Measurements from ENCODE around the gene RHBDF2.

RHBDF2 gene

DNA sequence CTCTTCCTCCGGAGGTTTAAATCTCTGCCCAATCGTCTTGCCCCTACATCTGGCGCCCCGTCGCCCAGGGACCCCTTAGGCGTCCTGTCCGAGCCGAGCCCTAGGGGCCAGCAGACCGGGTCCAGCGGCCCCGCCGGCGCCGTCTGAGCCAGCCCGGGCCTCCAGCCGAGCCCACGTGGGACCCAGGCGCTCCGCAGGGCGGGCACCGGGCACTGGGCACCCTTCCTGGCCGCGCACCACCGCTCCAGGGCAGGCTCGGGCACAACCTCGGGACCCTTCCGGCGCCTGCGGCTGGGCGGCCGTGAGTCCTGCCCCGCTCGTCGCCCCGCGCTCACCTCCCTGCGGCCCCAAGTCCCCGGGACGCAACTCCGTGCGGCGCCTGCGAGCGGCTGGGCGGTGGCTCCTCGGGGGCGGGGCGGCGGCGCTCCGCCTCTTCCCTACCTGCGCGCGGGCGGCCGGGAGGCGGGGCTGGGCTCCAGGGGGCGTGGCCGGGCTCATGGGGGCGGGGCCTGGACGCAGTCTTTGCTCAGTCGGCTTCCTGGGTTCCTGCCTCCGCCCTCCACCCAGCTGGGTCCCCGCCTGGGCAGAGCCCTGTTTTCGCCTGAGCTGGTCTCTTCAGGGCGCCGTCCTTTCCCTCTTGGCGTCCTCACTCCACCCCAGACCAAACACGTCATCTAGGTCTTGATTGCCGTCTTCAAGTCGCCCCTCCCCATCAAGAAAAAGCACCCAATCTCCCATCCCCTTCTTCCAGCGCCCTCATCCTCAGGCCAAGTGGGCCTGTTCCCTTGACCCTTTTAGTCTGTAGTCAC is at the start of gene RHBDF2:
Gene RHBDF2, minus strand, starts transcription at position 406 of the 809 bp plus-strand sequence. CDS start 19,899 bp downstream, outside the sequence.
- DNase-seq: peak; percentile 73 to 90

- DNase-seq: no peak
Measured at GRCh38 chr17:76549539-76549938, 48.3 kb upstream of the RHBDF2 start.

- no peak for DNase-seq
Measured at GRCh38 chr17:76549215-76549518, 47.9 kb upstream of the RHBDF2 start.

GRCh38 chr17:76548378-76549214 is 47.4 kb upstream of the RHBDF2 start:
- no peak for DNase-seq

- no peak for DNase-seq
Measured at GRCh38 chr17:76547642-76548202, 46.5 kb upstream of the RHBDF2 start.

DNA sequence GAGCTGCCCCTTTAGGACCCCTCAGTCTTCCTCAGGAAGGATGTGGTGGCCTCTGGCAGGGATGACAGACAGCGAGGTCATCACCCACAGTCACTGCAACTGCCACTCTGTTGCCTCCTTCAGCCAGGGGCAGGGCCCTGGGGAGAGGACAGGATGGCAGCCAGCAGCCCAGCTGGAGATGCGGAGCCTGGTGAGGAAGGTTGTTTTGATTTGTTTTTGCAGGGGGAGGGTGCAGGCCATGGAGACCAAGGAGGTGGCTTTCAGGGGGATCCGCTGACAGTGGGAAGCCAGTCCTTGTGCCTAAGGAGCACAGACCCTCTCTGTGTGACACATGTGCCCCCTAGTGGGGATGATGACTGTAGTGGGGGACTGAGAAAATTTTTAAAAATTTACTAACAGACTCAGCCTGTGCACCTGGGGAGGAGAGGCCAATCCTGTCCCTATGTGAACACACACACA is 46.0 kb upstream of the RHBDF2 start:
- DNase-seq: peak; percentile 31 to 71

GRCh38 chr17:76546556-76547182 is 45.4 kb upstream of the RHBDF2 start:
- DNase-seq: no peak

GRCh38 chr17:76545918-76546555 is 44.8 kb upstream of the RHBDF2 start:
- DNase-seq: no peak

GRCh38 chr17:76544546-76545365 is 43.5 kb upstream of the RHBDF2 start:
- no peak for DNase-seq

DNA sequence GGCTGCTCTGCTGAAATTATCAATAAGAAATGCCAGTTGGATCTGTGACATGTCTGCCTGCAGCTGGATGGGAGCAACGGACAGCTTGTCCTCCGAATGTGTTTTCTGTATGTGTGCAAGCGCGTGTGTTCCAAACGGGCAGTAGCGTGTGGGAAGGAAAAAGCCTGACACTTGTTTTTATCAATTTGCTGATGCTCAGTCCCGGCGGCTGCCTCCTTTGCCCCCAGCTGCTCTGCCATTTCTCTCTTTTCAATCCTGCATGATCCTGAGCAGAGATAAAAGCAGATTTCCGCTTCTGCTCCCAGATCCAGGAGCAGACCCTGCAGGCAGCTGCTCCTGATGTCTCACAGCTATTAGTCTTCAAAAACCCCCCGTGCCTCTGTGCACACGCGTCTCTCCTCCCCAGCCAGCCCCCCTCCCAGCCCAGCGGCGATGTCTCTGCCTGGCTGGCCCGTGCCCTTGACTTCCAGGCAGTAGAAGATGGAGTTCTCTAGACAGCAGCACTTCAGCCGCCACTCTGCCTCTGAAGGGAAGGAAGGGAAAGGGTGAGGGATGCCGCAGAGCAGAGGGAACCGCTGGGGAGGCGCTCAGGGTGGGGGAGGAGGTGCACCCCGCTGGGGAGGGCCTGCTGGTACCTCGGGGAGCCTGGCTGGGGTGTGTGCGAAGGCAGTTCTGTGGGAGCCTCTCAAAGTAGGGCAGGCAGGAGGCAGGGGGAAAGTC is 42.8 kb upstream of the RHBDF2 start:
- no peak for DNase-seq

DNA sequence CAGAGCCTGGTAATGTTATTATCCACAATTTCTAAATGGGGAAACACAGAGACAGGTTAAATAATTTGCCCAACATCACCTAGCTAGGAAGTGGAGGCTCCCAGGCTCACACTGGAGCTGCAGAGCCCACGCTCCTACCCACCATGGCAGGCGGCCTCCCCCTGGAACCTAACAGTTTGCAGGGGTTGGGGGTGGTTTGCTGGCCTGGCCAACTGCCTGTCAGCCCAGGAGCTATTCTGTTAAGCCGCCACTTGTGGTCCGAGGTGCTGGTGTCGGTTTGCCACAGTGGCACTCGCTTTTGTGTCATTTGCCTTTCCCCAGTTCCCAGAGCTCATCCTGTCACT is 42.2 kb upstream of the RHBDF2 start:
- DNase-seq: no peak

GRCh38 chr17:76542984-76543383 is 41.8 kb upstream of the RHBDF2 start:
- DNase-seq: no peak

- no peak for DNase-seq
Measured at GRCh38 chr17:76542566-76542971, 41.3 kb upstream of the RHBDF2 start.

GRCh38 chr17:76541739-76542454 is 40.7 kb upstream of the RHBDF2 start:
- no peak for DNase-seq

DNA sequence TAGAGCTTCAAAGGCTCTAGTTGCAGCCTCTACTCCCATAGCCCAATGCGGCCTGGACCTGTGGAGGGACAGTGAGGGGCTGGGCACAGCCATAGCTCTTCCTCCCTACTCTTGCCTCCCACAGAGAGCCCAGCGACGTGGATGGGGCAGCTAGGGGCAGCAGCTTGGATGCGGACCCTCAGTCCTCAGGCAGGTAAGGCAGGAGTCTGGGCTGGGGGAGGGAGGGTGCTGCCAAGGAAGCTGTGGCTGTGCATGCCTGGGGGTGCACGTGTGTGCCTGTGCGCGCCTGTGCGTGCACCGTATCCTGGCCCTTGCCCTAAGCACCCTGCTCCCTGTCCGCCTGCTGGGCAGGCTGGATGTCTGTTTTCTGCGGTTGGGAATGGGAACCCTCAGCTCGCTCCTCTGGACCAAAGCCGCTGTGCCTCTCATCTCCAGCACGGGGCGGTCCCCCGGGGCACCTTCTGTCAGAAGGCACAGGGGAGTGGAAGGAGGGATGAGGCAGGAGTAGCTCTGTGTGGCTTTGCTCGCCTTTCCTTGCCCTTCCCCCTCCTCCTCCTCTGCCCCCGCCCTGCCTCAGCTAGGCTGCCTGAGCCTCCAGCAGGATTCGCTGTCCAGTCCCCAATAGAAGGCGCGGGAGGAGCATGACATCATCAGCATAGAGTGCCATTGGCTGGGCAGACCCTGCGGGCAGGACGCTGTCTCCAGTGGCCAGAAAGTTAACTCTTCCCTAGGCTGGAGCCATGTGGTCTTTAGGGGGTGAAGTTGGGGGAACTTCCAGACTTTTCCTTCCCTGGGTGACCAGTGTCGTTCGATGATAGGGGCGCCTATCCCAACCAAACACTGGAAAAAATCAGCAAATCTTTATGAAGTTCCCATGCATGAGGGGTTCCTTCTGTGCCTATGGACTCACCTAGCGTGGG is 39.4 kb upstream of the RHBDF2 start:
- peak; percentile 86 to 87 for DNase-seq

DNA sequence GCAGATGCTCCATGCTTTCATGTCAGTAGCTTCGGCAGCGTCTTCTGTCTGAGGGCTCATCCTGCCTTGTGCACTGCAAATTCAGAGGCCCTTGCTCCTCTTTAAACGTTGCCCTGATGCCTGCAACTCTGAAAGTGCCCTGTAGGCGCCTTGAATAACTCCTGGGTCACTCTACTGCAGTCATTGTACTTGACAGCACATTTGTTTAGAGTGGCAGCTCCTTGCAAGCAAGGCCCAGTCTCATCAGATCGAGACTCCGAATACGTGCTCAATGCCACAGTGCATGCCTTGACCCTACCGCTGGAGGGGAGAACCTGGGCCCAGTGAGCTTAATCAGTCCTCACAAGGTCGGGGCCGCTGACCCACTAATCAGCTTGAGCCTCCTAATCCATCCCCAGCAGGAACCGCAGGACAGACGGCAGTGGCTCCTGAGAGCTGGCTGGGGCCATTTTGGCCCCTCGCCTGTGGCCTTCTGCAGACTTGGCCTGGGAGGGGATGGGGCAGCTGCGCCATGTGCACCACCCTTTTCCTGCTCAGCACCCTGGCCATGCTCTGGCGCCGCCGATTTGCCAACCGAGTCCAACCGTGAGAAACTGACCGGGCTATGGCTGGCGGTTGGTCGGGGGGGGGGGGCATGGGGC is 38.5 kb upstream of the RHBDF2 start, which contains the start of gene PRCD:
Gene PRCD, plus strand, starts transcription at position 414 of the 641 bp plus-strand sequence. Its CDS starts 98 bp downstream, at position 512.
- no peak for DNase-seq

GRCh38 chr17:76538941-76539570 is 37.8 kb upstream of the RHBDF2 start:
- no peak for DNase-seq

- DNase-seq: no peak
Measured at GRCh38 chr17:76538281-76538931, 37.2 kb upstream of the RHBDF2 start.

Measured in inflammatory macrophage treated with lipopolysaccharide for 1 hour (primary cell).